Right cardiac atrium (tissue), 5 donors: ENCODE results near the gene ZNF227. TPM values are rescaled to one million over a fixed set of nuclear protein-coding genes. Genes with fewer than 3 reads are reported as not detected.
"Not testable (repeated sequence)": the region's sequence is repeated elsewhere in the genome, so short reads cannot be mapped to it uniquely, and the experiment has no call there.

Source experiments
- ATAC-seq, 2 donors: fragments of 200-7000 bp; cut with Tn5 transposase; one replicate each; pipeline versions ENCODE4 v1.8.0 to v1.9.1; 2020; ENCODE audit warnings: moderate library complexity in 2 of 2, mild to moderate bottlenecking in 1 of 2
- DNase-seq, 3 donors: peaks; one replicate each; pipeline ENCODE4 v3.0.0-alpha.2; 2020
- H3K27ac ChIP-seq: one replicate; pipeline ENCODE4 v1.5.1; 2013; ENCODE audit warnings: mild to moderate bottlenecking, low read length, control low read depth, moderate library complexity
- H3K27me3 ChIP-seq: one replicate; pipeline ENCODE4 v1.6.1; 2013; ENCODE audit not compliant: control insufficient read depth, insufficient read depth
- H3K4me1 ChIP-seq: one replicate; pipeline ENCODE4 v1.6.1; 2013; ENCODE audit warnings: low read length; ENCODE audit not compliant: control insufficient read depth, insufficient read depth
- H3K4me3 ChIP-seq: one replicate; pipeline ENCODE4 v1.5.1; 2013; ENCODE audit warnings: low read length, control low read depth
- H3K9me3 ChIP-seq: one replicate; pipeline ENCODE4 v1.6.1; 2013; ENCODE audit warnings: low read length; ENCODE audit not compliant: control insufficient read depth
- WGBS: extraction: QIAGEN DNeasy Blood & Tissue Kit; methylation state at CpG from one replicate; pipeline ENCODE4 v1.1.7; 2013; 5-methylcytosine and 5-hydroxymethylcytosine counted together
- intact Hi-C, 4 donors: fragments of 100-400 bp; cut with DNase I; formaldehyde crosslinking; loops; one replicate each; pipeline versions ENCODE4 v1.11.0 to v1.14.0; 2022 to 2023
- long read RNA-seq, 4 donors: library from polyadenylated mRNA; unstranded; transcript quantifications; one replicate each; pipeline ENCODE4 v2.0.0, GENCODE V29; 2020 to 2021
- polyA plus RNA-seq: library from polyadenylated mRNA; stranded (reverse); fragments of 200-250 nt; gene quantifications from one replicate; pipeline ENCODE4 v1.2.3, GENCODE V29; 2013
- total RNA-seq, 4 donors: library from RNA; stranded (reverse); fragmentation: NEBNext Ultra II Directional; extraction: Animal tissue kit (Norgen Biotek cat#: 25700); gene quantifications; one replicate each; pipeline ENCODE4 v1.2.1, GENCODE V29; 2021
- donor health status: healthy with polysubstance abuse.
- donor health status: DM: no; HTN: yes; CAD: no.
- donor health status: DM: no; HTN: no; CAD: no.
- donor health status: DM: no; HTN: yes; CAD: no; lungs with severe emphysema.
- donor health status: DM: yes; HTN: yes; CAD: no.

The ZNF227 gene
- total RNA-seq (10 to 100 TPM; 13.2 to 16.0 (median 15.0) TPM), polyA plus RNA-seq (5.2 TPM)
- long read RNA-seq, donor 1, partial matches to known transcripts = 1 of 9 reads
- long read RNA-seq, donor 1, other reads (novel, unspliced or antisense) = 3 of 9 reads
- long read RNA-seq, donor 2, partial matches to known transcripts = 1 of 6 reads
- long read RNA-seq, donor 2, other reads (novel, unspliced or antisense) = 1 of 6 reads
- long read RNA-seq, donor 3, partial matches to known transcripts = 1 of 6 reads
- long read RNA-seq, donor 3, other reads (novel, unspliced or antisense) = 4 of 6 reads
- long read RNA-seq, donor 4, partial matches to known transcripts = 0 of 4 reads
- long read RNA-seq, donor 4, other reads (novel, unspliced or antisense) = 2 of 4 reads

- ATAC-seq = peak; percentile 98 to 99
- peak within 1 kb of the TSS; percentile 94 for H3K27ac ChIP-seq
- under 1% methylated on average over 37 of the region's 37 CpGs for WGBS
Observed at GRCh38 chr19:44212250-44212865, at the start of gene ZNF227. Gene ZNF227, plus strand, starts transcription at chr19:44212532. Its CDS starts 5,261 bp downstream, at chr19:44217793.

DNA sequence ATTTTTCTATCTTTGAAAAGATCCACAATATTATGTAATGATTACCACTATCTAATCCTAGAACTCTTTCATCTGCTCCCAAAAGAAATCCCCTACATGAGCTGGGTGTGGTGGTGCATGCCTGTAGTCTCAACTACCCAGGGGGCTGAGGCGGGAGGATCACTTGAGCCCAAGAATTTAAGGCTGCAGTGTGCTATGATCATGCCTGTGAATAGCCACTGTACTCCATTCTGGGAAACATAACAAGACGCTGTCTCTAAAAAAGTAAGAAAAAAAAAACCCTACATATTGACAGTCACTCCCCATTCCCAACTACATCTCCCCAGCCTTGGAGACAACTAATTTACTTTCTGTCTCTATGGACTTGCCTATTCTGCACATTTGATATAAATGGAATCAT is 48.5 kb upstream of the ZNF227 start:
- no peaks in the 10 kb centered on the region for H3K27me3 ChIP-seq
- ATAC-seq (no peak), DNase-seq (no peak)
- intact Hi-C loops = loop anchor here in 2 of 4 donors (2.0 to 10.0 kb wide), 2 partner anchors 49 to 51 kb away; partner anchors contain the start of gene ZNF225 (in 2 of the 2)
- no peak overlapping the region for H3K27ac ChIP-seq
- H3K4me1 ChIP-seq = no peaks in the 10 kb centered on the region
- H3K9me3 ChIP-seq = peaks cover 3% of the 10 kb centered on the region
- H3K4me3 ChIP-seq = no peak overlapping the region
- 98% methylated on average over 2 of the region's 2 CpGs for WGBS

More at GRCh38 chr19:44212250-44212865, at the start of gene ZNF227:
- no peaks in the 10 kb centered on the region for H3K27me3 ChIP-seq
- peak; percentile 95 to 97 (median 96) for DNase-seq
- intact Hi-C loops = no loop called here
- H3K4me1 ChIP-seq = no peaks in the 10 kb centered on the region
- H3K4me3 ChIP-seq = peak within 1 kb of the TSS; percentile 99
- H3K9me3 ChIP-seq = no peaks in the 10 kb centered on the region

DNA sequence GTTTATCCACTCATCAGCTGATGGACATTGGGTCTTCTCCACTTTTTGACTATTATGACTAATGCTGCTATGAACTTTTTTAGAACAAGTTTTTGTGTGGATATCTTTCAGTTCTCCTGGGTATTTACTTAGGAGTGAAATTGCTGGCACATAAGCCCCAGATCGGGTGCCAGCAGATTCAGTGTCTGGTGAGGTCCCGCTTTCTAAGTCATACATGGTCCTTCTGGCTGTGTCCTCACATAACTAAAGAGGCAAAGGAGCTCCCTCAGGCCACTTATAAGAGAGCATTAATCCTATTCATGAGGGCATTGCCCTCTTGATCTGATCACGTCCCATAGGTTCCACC is 48.0 kb upstream of the ZNF227 start:
- Histone ChIP-seq H3K27ac (peak overlapping the region; percentile 11), H3K27me3 (no peaks in the 10 kb centered on the region), H3K9me3 (peaks cover under 1% of the 10 kb centered on the region), H3K4me1 (no peaks in the 10 kb centered on the region), H3K4me3 (peak overlapping the region; percentile 98)
- ATAC-seq = no peak
- WGBS = 63% methylated on average over 3 of the region's 3 CpGs
- intact Hi-C loops = loop anchor here in 2 of 4 donors (2.0 to 10.0 kb wide), 2 partner anchors 49 to 51 kb away; partner anchors contain the start of gene ZNF225 (in 2 of the 2)
- DNase-seq = no peak

DNA sequence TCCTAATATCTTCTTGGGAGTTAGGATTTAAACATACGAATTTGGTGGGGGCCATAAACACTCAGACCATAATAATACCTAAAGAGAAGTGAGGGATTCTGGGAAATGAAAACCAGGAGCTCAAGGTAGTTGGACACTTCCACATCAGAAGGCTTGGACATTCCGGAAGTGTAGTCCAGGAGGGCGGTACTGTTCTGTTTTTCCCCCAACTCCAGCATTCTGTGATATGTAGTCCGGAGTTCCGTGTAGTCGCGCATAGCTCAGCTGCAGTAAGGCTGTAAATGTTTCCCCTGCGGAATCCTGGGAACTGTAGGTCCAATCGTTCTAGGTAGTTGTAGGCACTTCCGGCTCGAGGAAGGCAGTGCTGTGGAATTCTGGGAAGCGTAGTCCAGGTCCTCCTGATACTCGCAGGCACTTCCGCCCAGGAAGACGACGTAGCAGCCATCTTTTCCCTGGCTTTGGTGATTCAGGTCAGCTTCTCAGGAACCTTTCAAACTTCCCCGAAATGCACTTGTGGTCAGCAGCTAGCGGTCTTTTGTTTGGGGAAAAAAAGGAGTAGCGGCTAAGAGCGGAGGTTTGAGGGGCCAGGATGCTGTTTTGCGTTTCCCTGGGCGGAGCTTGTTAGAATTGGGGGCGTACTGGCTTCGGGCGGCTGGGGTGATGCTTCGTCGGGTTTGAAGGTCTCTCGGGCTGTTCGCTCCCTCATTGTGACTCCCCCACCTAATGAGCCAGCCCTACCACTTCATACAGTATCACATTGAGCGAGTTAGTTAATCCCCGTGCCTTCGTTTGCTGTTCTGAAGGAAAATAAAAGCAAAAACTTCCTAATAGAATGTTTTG is 47.4 kb upstream of the ZNF227 start, which contains the start of gene ZNF226:
Gene ZNF226, plus strand, starts transcription at position 428 of the 840 bp plus-strand sequence. CDS start 4,981 bp downstream, outside the sequence.
- no peaks in the 10 kb centered on the region for H3K4me1 ChIP-seq
- ATAC-seq (peak; percentile 99 to 100), DNase-seq (peak; percentile 89 to 94 (median 92))
- peak within 1 kb of the TSS; percentile 92 for H3K27ac ChIP-seq
- peak within 1 kb of the TSS; percentile 98 for H3K4me3 ChIP-seq
- H3K27me3 ChIP-seq = no peaks in the 10 kb centered on the region
- intact Hi-C loops = loop anchor here in 2 of 4 donors (2.0 to 10.0 kb wide), 2 partner anchors 50 to 52 kb away; partner anchors contain the start of gene ZNF225 (in 2 of the 2)
- WGBS = under 1% methylated on average over 32 of the region's 32 CpGs
- H3K9me3 ChIP-seq = no peaks in the 10 kb centered on the region

DNA sequence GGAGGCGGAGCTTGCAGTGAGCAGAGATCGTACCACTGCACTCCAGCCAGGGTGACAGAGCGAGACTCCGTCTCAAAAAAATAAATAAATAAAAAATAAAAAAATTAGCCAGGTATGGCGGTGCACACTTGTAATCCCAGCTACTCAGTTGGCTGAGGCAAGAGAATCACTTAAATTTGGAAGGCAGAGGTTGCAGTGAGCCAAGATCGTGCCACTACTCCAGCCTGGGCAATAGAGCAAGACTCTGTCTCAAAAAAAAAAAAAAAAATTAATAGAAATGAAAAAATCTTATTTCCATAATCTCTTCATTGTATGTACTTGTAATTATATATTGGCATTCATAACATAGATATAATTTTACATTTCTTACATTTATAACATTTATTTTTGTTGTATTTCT is 41.7 kb upstream of the ZNF227 start:
- ATAC-seq, H3K9me3 ChIP-seq, H3K27me3 ChIP-seq, H3K4me3 ChIP-seq, intact Hi-C loops, H3K27ac ChIP-seq, H3K4me1 ChIP-seq, DNase-seq: not testable (repeated sequence)
- over 99% methylated on average over 6 of the region's 6 CpGs for WGBS

- 98% methylated on average over 3 of the region's 3 CpGs for WGBS
- Histone ChIP-seq H3K9me3 (peaks cover 18% of the 10 kb centered on the region), H3K27me3 (no peaks in the 10 kb centered on the region), H3K4me3 (no peak overlapping the region), H3K27ac (no peak overlapping the region), H3K4me1 (no peaks in the 10 kb centered on the region)
- DNase-seq = no peak
- intact Hi-C loops = no loop called here
- no peak for ATAC-seq
Observed at GRCh38 chr19:44176590-44176989, 35.7 kb upstream of the ZNF227 start.

DNA sequence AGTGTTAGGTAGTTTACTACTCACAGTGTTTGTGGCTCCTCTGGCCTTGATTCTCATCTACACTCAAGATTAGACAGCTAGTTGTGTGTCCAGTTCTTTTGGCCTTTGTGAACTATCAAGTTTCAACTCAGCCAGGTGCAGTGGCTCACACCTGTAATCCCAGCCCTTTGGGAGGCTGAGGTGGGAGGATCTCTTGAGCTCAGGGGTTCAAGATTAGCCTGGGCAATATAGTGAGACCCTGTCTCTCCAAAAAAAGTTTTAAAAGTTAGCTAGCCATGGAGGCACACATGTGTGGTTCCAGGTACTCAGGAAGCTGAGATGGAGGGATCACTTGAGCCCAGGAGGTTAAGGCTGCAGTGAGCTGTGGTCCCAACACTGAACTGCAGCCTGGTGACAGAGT is 31.4 kb upstream of the ZNF227 start:
- H3K27ac ChIP-seq = no peak overlapping the region
- no peaks in the 10 kb centered on the region for H3K4me1 ChIP-seq
- no peak overlapping the region for H3K4me3 ChIP-seq
- no peaks in the 10 kb centered on the region for H3K27me3 ChIP-seq
- no peak for DNase-seq
- ATAC-seq = no peak
- intact Hi-C loops = no loop called here
- peaks cover 12% of the 10 kb centered on the region for H3K9me3 ChIP-seq

GRCh38 chr19:44182145-44182544 is 30.2 kb upstream of the ZNF227 start:
- H3K27me3 ChIP-seq = no peaks in the 10 kb centered on the region
- no peak for DNase-seq
- H3K4me3 ChIP-seq = no peak overlapping the region
- intact Hi-C loops = no loop called here
- H3K4me1 ChIP-seq = no peaks in the 10 kb centered on the region
- WGBS = 83% methylated on average over 10 of the region's 10 CpGs
- no peak overlapping the region for H3K27ac ChIP-seq
- no peak for ATAC-seq
- H3K9me3 ChIP-seq = peaks cover 2% of the 10 kb centered on the region

DNA sequence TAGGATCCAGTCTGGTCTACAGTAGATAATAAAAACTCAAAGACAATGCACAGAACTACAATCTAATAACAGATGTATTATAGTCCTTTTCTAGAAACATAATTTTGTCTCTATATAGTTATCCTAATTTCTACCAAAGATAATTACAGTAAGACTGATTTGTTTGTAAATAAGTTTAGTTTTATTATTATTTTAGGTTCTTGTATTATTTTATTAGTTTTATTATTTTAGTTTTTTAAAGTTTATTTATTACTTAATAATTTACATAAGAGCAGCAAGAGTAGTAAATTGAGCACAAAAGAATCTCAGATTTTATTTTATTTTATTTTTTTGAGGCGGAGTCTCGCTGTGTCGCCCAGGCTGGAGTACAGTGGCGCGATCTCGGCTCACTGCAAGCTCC is 22.3 kb upstream of the ZNF227 start:
- no peaks in the 10 kb centered on the region for H3K27me3 ChIP-seq
- no peak for DNase-seq
- ATAC-seq = no peak
- H3K9me3 ChIP-seq = no peaks in the 10 kb centered on the region
- H3K4me1 ChIP-seq = no peaks in the 10 kb centered on the region
- no peak overlapping the region for H3K27ac ChIP-seq
- WGBS = 97% methylated on average over 6 of the region's 6 CpGs
- intact Hi-C loops = no loop called here
- H3K4me3 ChIP-seq = no peak overlapping the region

GRCh38 chr19:44192127-44192526 is 20.2 kb upstream of the ZNF227 start:
- no peak for DNase-seq
- intact Hi-C loops = no loop called here
- H3K4me3 ChIP-seq = no peak overlapping the region
- H3K27me3 ChIP-seq = no peaks in the 10 kb centered on the region
- no peaks in the 10 kb centered on the region for H3K4me1 ChIP-seq
- 75% methylated on average over 5 of the region's 5 CpGs for WGBS
- H3K27ac ChIP-seq = no peak overlapping the region
- no peaks in the 10 kb centered on the region for H3K9me3 ChIP-seq
- ATAC-seq = no peak
